B cell (primary cell): Measurements from ENCODE around the gene MAG.

ENCODE experiments used
- CTCF ChIP-seq: fragments of 200-600 bp; IDR thresholded peaks from one replicate; pipeline ENCODE4 v1.8.0; 2022; ENCODE audit warnings: antibody characterized with exemption, mild to moderate bottlenecking
- EZH2 ChIP-seq: IDR thresholded peaks from 2 replicates; pipeline ENCODE4 v1.6.1; 2012; ENCODE audit warnings: borderline replicate concordance, low read depth, mild to moderate bottlenecking, moderate library complexity, low read length; ENCODE audit not compliant: insufficient read depth, poor library complexity, severe bottlenecking

GRCh38 chr19:35331551-35332214 is 39.7 kb downstream of the MAG start:
- no peak for TF ChIP-seq CTCF
- TF ChIP-seq EZH2, result no peak
